Measurements from ENCODE around the gene CERT1.
"Not testable (repeated sequence)": the region's sequence is repeated elsewhere in the genome, so short reads cannot be mapped to it uniquely, and the experiment has no call there.

CERT1 gene

GRCh38 chr5:75340714-75341478, 170.5 kb downstream of the CERT1 start:
- DNase-seq (ENCODE audit: low read depth in 2 of 2), result peak in 1 of 2 donors; percentile 29
- no peak for TF ChIP-seq CTCF (IDR thresholded peaks at IDR 0.05; ENCODE audit: low read depth, low read length)
- no peak overlapping the region for H3K4me3 ChIP-seq (replicated peaks in 1 of 2; ENCODE audit: low read depth in 2 of 2, low read length in 2 of 2)

GRCh38 chr5:75338408-75338807, 173.0 kb downstream of the CERT1 start:
- peak overlapping the region; percentile 75 to 91 for H3K4me3 ChIP-seq (replicated peaks in 1 of 2; ENCODE audit: low read depth in 2 of 2, low read length in 2 of 2)
- TF ChIP-seq CTCF (IDR thresholded peaks at IDR 0.05; ENCODE audit: low read depth, low read length), result no peak
- no peak for DNase-seq (ENCODE audit: low read depth in 2 of 2)

- peak in 1 of 2 donors; percentile 23 for DNase-seq (ENCODE audit: low read depth in 2 of 2)
- no peak for TF ChIP-seq CTCF (IDR thresholded peaks at IDR 0.05; ENCODE audit: low read depth, low read length)
- peak overlapping the region; percentile 75 to 91 for H3K4me3 ChIP-seq (replicated peaks in 1 of 2; ENCODE audit: low read depth in 2 of 2, low read length in 2 of 2)
Observed at GRCh38 chr5:75337366-75338021, 173.9 kb downstream of the CERT1 start.

GRCh38 chr5:75336615-75337336, 174.7 kb downstream of the CERT1 start, which contains the start of gene HMGCR:
Gene HMGCR (plus strand): TSS chr5:75337220. CDS start chr5:75342606, 5,386 bp downstream.
- peak; percentile 14 for TF ChIP-seq CTCF (IDR thresholded peaks at IDR 0.05; ENCODE audit: low read depth, low read length)
- peak; percentile 99 for DNase-seq (ENCODE audit: low read depth in 2 of 2)
- peak within 1 kb of the TSS; percentile 75 to 91 for H3K4me3 ChIP-seq (replicated peaks in 1 of 2; ENCODE audit: low read depth in 2 of 2, low read length in 2 of 2)

GRCh38 chr5:75335952-75336614, 175.3 kb downstream of the CERT1 start:
- DNase-seq (ENCODE audit: low read depth in 2 of 2), result peak; percentile 83 to 90
- TF ChIP-seq CTCF (IDR thresholded peaks at IDR 0.05; ENCODE audit: low read depth, low read length), result peak; percentile 55
- peak overlapping the region; percentile 75 to 91 for H3K4me3 ChIP-seq (replicated peaks in 1 of 2; ENCODE audit: low read depth in 2 of 2, low read length in 2 of 2)

- DNase-seq (ENCODE audit: low read depth in 2 of 2), result no peak
- TF ChIP-seq CTCF (IDR thresholded peaks at IDR 0.05; ENCODE audit: low read depth, low read length), result no peak
Observed at GRCh38 chr5:75335486-75335885, 175.9 kb downstream of the CERT1 start.

GRCh38 chr5:75334413-75334812, 177.0 kb downstream of the CERT1 start:
- not testable (repeated sequence) for DNase-seq (ENCODE audit: low read depth in 2 of 2); H3K4me3 ChIP-seq (replicated peaks in 1 of 2; ENCODE audit: low read depth in 2 of 2, low read length in 2 of 2)

More at GRCh38 chr5:75335486-75335885, 175.9 kb downstream of the CERT1 start:
- no peak overlapping the region for H3K4me3 ChIP-seq (replicated peaks in 1 of 2; ENCODE audit: low read depth in 2 of 2, low read length in 2 of 2)

- DNase-seq (ENCODE audit: low read depth in 2 of 2); H3K4me3 ChIP-seq (replicated peaks in 1 of 2; ENCODE audit: low read depth in 2 of 2, low read length in 2 of 2): not testable (repeated sequence)
Observed at GRCh38 chr5:75333759-75334158, 177.7 kb downstream of the CERT1 start.
